Activated B cell treated with CpG ODN at 0.5 μM for 24 hours (primary cell): ENCODE measurements around the gene TBC1D8. TPM values are rescaled to one million over a fixed set of nuclear protein-coding genes. Genes with fewer than 3 reads are reported as not detected.

ENCODE experiments used
- ATAC-seq: fragments of 200-7000 bp; cut with Tn5 transposase; one replicate; pipeline ENCODE4 v1.10.0; 2021; ENCODE audit warnings: low read depth, mild to moderate bottlenecking, moderate library complexity
- CTCF ChIA-PET: fragments of 350-600 bp; sonication (Branson Sonifier 250); formaldehyde crosslinking; loops from one replicate; lab custom pipeline; 2021; ENCODE audit warnings: antibody characterized with exemption; lab: Charles Lee
- POLR2A ChIA-PET: fragments of 350-600 bp; sonication (Branson Sonifier 250); formaldehyde crosslinking; loops from one replicate; lab custom pipeline; 2021; ENCODE audit warnings: antibody characterized with exemption; lab: Charles Lee
- DNase-seq: peaks from one replicate; pipeline ENCODE4 v3.0.0; 2022
- H3K27ac Mint-ChIP-seq: one replicate; pipeline ENCODE4 v1.8.0; 2020; ENCODE audit warnings: mixed read lengths
- H3K27me3 Mint-ChIP-seq: one replicate; pipeline ENCODE4 v1.8.0; 2021; ENCODE audit warnings: mixed read lengths
- H3K36me3 Mint-ChIP-seq: one replicate; pipeline ENCODE4 v1.8.0; 2021; ENCODE audit warnings: low read depth, mixed read lengths
- H3K4me1 Mint-ChIP-seq: one replicate; pipeline ENCODE4 v1.8.0; 2021; ENCODE audit warnings: mixed read lengths
- H3K4me3 Mint-ChIP-seq: one replicate; pipeline ENCODE4 v1.8.0; 2020; ENCODE audit warnings: mild to moderate bottlenecking, mixed read lengths
- H3K9me3 Mint-ChIP-seq: one replicate; pipeline ENCODE4 v1.8.0; 2020; ENCODE audit warnings: mixed read lengths
- CTCF ChIP-seq: fragments of 200-600 bp; IDR thresholded peaks from one replicate; pipeline ENCODE4 v1.8.0; 2022; ENCODE audit warnings: antibody characterized with exemption, mild to moderate bottlenecking
- intact Hi-C: fragments of 100-400 bp; cut with micrococcal nuclease; formaldehyde crosslinking; loops from one replicate; pipeline ENCODE4 v1.15.1; 2024
- total RNA-seq: library from RNA; stranded (reverse); gene quantifications from 2 replicates; pipeline ENCODE4 v1.2.3, GENCODE V29; 2022

TBC1D8 gene
- total RNA-seq, 1 donor from 2014 or later: 4.7 TPM

DNA sequence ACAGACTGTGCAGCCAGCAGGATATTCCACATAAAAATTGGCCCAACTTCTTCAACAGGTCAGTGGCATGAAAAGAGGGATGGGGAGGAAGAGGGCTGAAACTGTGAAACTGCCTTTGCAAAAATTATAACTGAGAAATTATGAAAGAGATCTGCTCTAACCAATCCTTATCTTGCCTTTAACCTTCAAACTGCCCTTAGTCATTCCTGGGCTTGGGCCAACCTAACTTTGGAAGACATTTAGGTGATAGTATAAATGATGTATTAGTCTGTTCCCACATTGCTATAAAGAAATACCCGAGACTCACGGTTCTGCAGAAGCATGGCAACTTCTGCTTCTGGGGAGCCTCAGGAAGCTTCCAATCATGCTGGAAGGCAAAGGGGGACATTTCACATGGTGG lies 74.6 kb downstream of the TBC1D8 start:
- no peaks in the 10 kb centered on the region for H3K9me3 Mint-ChIP-seq
- ATAC-seq (no peak), DNase-seq (no peak)
- TF ChIP-seq CTCF: no peak
- intact Hi-C loops: no loop called here
- H3K27ac Mint-ChIP-seq: no peak overlapping the region
- no peaks in the 10 kb centered on the region for H3K36me3 Mint-ChIP-seq
- no peaks in the 10 kb centered on the region for H3K4me1 Mint-ChIP-seq
- H3K27me3 Mint-ChIP-seq: peaks cover 5% of the 10 kb centered on the region
- H3K4me3 Mint-ChIP-seq: no peak overlapping the region
- ChIA-PET POLR2A (no interaction called here), CTCF (no interaction called here)

- ChIA-PET CTCF (no interaction called here), POLR2A (interaction anchor here (0.5 kb wide), 1 partner anchor 1599 kb away, joined by 4 read pairs; no protein-coding TSS in a partner anchor)
- intact Hi-C loops: no loop called here
- H3K4me1 Mint-ChIP-seq: peaks cover 3% of the 10 kb centered on the region
- no peak overlapping the region for H3K4me3 Mint-ChIP-seq
- no peak for DNase-seq
- H3K27ac Mint-ChIP-seq: no peak overlapping the region
- H3K9me3 Mint-ChIP-seq: no peaks in the 10 kb centered on the region
- TF ChIP-seq CTCF: no peak
- no peaks in the 10 kb centered on the region for H3K36me3 Mint-ChIP-seq
- ATAC-seq: no peak
- peaks cover 2% of the 10 kb centered on the region for H3K27me3 Mint-ChIP-seq
Observed at GRCh38 chr2:101064868-101065549, 86.2 kb downstream of the TBC1D8 start.

- H3K4me3 Mint-ChIP-seq: no peak overlapping the region
- H3K36me3 Mint-ChIP-seq: no peaks in the 10 kb centered on the region
- POLR2A ChIA-PET: no interaction called here
- H3K27me3 Mint-ChIP-seq: peaks cover 2% of the 10 kb centered on the region
- DNase-seq (no peak), ATAC-seq (no peak)
- CTCF ChIA-PET: no interaction called here
- H3K9me3 Mint-ChIP-seq: no peaks in the 10 kb centered on the region
- intact Hi-C loops: no loop called here
- no peak overlapping the region for H3K27ac Mint-ChIP-seq
- no peak for TF ChIP-seq CTCF
- peaks cover 3% of the 10 kb centered on the region for H3K4me1 Mint-ChIP-seq
Observed at GRCh38 chr2:101064505-101064867, 86.7 kb downstream of the TBC1D8 start.

DNA sequence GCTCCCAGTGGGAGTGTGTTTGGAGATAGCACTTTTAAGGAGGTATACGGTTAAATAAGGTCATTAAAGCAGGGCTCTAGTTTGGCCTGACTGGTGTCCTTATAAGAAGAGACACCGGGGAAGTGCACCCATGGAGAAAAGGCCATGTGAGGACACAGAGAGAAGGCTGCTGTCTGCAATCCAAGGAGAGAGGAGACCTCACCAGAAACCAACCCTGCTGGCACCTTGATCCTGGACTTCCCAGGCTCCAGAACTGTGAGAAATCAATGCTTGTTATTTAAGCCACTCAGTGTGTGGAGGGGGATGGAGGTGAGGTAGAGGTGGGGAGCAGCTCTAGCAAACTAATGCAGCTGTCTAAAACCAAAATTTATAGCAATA lies 87.1 kb downstream of the TBC1D8 start:
- ATAC-seq (no peak), DNase-seq (no peak)
- no peak overlapping the region for H3K4me3 Mint-ChIP-seq
- peaks cover 3% of the 10 kb centered on the region for H3K4me1 Mint-ChIP-seq
- ChIA-PET CTCF (no interaction called here), POLR2A (no interaction called here)
- intact Hi-C loops: no loop called here
- H3K27me3 Mint-ChIP-seq: peaks cover 2% of the 10 kb centered on the region
- no peaks in the 10 kb centered on the region for H3K9me3 Mint-ChIP-seq
- no peaks in the 10 kb centered on the region for H3K36me3 Mint-ChIP-seq
- H3K27ac Mint-ChIP-seq: no peak overlapping the region
- TF ChIP-seq CTCF: no peak

DNA sequence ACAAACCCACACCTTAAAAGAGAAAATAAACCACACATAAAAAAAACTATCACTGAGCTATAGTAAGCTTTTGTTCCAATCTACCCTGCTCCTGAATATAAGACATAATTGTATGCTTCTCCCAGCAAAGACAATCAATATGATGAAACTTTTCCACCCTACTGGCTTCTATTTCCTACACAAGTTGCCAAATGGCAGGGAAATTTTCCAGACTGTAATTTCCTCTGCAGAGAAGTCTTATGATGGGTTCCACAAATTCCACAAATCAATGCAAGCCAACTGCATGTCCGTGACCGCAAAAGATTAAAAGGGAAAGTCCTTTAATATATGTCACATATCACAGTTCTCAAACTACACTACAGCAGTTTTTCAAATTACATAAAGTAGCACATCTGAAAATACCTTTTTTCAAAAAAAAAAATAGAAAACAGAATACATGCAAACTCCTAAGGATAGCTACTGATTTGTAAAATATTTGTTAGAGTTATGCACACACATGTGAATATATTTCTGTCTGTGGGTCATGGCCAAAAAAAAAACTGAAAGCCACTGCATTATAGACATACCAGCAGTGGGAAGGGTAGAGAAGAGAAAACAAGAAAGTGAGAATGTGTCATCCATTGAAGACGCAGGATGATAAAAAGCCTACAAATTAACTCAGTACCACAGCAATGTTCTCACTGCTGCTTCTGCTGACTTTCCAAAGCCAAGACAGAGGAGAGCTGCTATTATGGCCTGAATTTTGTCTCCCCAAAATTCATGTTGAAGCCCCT lies 87.6 kb downstream of the TBC1D8 start:
- POLR2A ChIA-PET: no interaction called here
- TF ChIP-seq CTCF: no peak
- H3K4me3 Mint-ChIP-seq: no peak overlapping the region
- no peak for ATAC-seq
- peaks cover 3% of the 10 kb centered on the region for H3K4me1 Mint-ChIP-seq
- CTCF ChIA-PET: no interaction called here
- H3K36me3 Mint-ChIP-seq: no peaks in the 10 kb centered on the region
- H3K27me3 Mint-ChIP-seq: peaks cover 2% of the 10 kb centered on the region
- intact Hi-C loops: no loop called here
- no peak for DNase-seq
- no peaks in the 10 kb centered on the region for H3K9me3 Mint-ChIP-seq
- no peak overlapping the region for H3K27ac Mint-ChIP-seq
